HTR-8/SVneo (cell line): ENCODE data around the gene EFNA2.

ENCODE experiments used
- DNase-seq: peaks from one replicate; pipeline ENCODE4 v3.0.0; 2011; ENCODE audit warnings: low spot score, mixed read lengths; ENCODE audit not compliant: insufficient read length
- FAIRE-seq: peaks from 2 replicates; lab custom pipeline; 2011; peaks lifted over from hg19 to GRCh38; lab: Jason Lieb, UNC

Gene EFNA2

GRCh38 chr19:1270213-1270853 is 15.3 kb upstream of the EFNA2 start:
- no peak for FAIRE-seq
- DNase-seq: no peak

GRCh38 chr19:1270854-1271527 is 14.7 kb upstream of the EFNA2 start:
- DNase-seq (no peak), FAIRE-seq (no peak)

- no peak for FAIRE-seq
- no peak for DNase-seq
These were observed 13.9 kb upstream of the EFNA2 start for GRCh38 chr19:1271528-1272422.

- DNase-seq (no peak), FAIRE-seq (no peak)
These were observed 13.0 kb upstream of the EFNA2 start for GRCh38 chr19:1272423-1273262.

- DNase-seq (no peak), FAIRE-seq (no peak)
These were observed 12.2 kb upstream of the EFNA2 start for GRCh38 chr19:1273263-1274041.

- FAIRE-seq: no peak
- no peak for DNase-seq
These were observed 11.4 kb upstream of the EFNA2 start for GRCh38 chr19:1274081-1274851.

GRCh38 chr19:1274852-1275259 is 10.8 kb upstream of the EFNA2 start:
- DNase-seq: no peak

GRCh38 chr19:1275260-1275975 is 10.3 kb upstream of the EFNA2 start, which contains the start of gene FAM174C:
Gene FAM174C, plus strand, starts transcription at chr19:1275530. Its CDS starts 20 bp downstream, at chr19:1275550.
- DNase-seq: peak; percentile 89
- FAIRE-seq: peak; percentile 92

More at GRCh38 chr19:1274852-1275259, 10.8 kb upstream of the EFNA2 start:
- no peak for FAIRE-seq

GRCh38 chr19:1275976-1276627 is 9.6 kb upstream of the EFNA2 start:
- no peak for FAIRE-seq
- no peak for DNase-seq

GRCh38 chr19:1276628-1277022 is 9.0 kb upstream of the EFNA2 start:
- DNase-seq (no peak), FAIRE-seq (no peak)

GRCh38 chr19:1277061-1277460 is 8.6 kb upstream of the EFNA2 start:
- FAIRE-seq (no peak), DNase-seq (no peak)

GRCh38 chr19:1278074-1278473 is 7.6 kb upstream of the EFNA2 start:
- no peak for DNase-seq
- no peak for FAIRE-seq

- FAIRE-seq: no peak
- no peak for DNase-seq
These were observed 6.7 kb upstream of the EFNA2 start for GRCh38 chr19:1278713-1279660.

- peak; percentile 85 for FAIRE-seq
- peak; percentile 81 for DNase-seq
These were observed 5.8 kb upstream of the EFNA2 start for GRCh38 chr19:1279782-1280341.

GRCh38 chr19:1280636-1281568 is 4.8 kb upstream of the EFNA2 start:
- FAIRE-seq (no peak), DNase-seq (no peak)
